Vagina (tissue), 2 donors: ENCODE results near the gene SNAPC3.

Source experiments
- CTCF ChIP-seq, 3 experiments: fragments of 450-650 bp in 2 of 3; fragments of 200-600 bp in 1 of 3; sonication (generic) in 1 of 3; IDR thresholded peaks; one replicate each; pipeline ENCODE4 v1.5.1; 2017 to 2019; ENCODE audit warnings: antibody characterized with exemption in 3 of 3, mild to moderate bottlenecking in 2 of 3, moderate library complexity in 2 of 3
- POLR2A ChIP-seq, 2 donors: fragments of 450-650 bp; IDR thresholded peaks; one replicate each; pipeline ENCODE4 v1.6.1; 2017; ENCODE audit warnings: antibody characterized with exemption in 2 of 2, mild to moderate bottlenecking in 2 of 2, moderate library complexity in 2 of 2
- POLR2AphosphoS5 ChIP-seq, 2 donors: sonication (generic); formaldehyde crosslinking; IDR thresholded peaks; one replicate each; pipeline ENCODE4 v1.9.0; 2017; ENCODE audit warnings: antibody characterized with exemption in 2 of 2, mild to moderate bottlenecking in 2 of 2, low read depth in 1 of 2; ENCODE audit not compliant: insufficient read depth in 1 of 2

- TF ChIP-seq CTCF (IDR thresholded peaks at IDR 0.05) (no peak), POLR2A (IDR thresholded peaks at IDR 0.05) (no peak), POLR2AphosphoS5 (IDR thresholded peaks at IDR 0.05; ENCODE audit: insufficient read depth in 1 of 2, low read depth in 1 of 2) (no peak)
Observed at GRCh38 chr9:15492485-15493150, 69.9 kb downstream of the SNAPC3 start.
